Measurements from ENCODE around the gene PPP1R15A. TPM values are rescaled to one million over a fixed set of nuclear protein-coding genes. Genes with fewer than 3 reads are reported as not detected.

The PPP1R15A gene
- 80.5 TPM for polyA plus RNA-seq
- long read RNA-seq, donor 1, transcript PPP1R15A-202 (1 exons, 1,725 nt): minor isoform, 6 of 38 reads
- long read RNA-seq, donor 1, transcript PPP1R15A-201 (3 exons, 2,378 nt): major isoform, 11 of 38 reads
- long read RNA-seq, donor 1, partial matches to known transcripts: 21 of 38 reads
- long read RNA-seq, donor 1, other reads (novel, unspliced or antisense): 0 of 38 reads
- long read RNA-seq, donor 2, transcript PPP1R15A-202 (1 exons, 1,725 nt): major isoform, 7 of 49 reads
- long read RNA-seq, donor 2, partial matches to known transcripts: 41 of 49 reads
- long read RNA-seq, donor 2, other reads (novel, unspliced or antisense): 0 of 49 reads
- long read RNA-seq, donor 3, transcript PPP1R15A-202 (1 exons, 1,725 nt): major isoform, 16 of 120 reads
- long read RNA-seq, donor 3, transcript PPP1R15A-201 (3 exons, 2,378 nt): minor isoform, 12 of 120 reads
- long read RNA-seq, donor 3, partial matches to known transcripts: 92 of 120 reads
- long read RNA-seq, donor 3, other reads (novel, unspliced or antisense): 0 of 120 reads
- long read RNA-seq, donor 4, transcript PPP1R15A-202 (1 exons, 1,725 nt): major isoform, 5 of 12 reads
- long read RNA-seq, donor 4, partial matches to known transcripts: 5 of 12 reads
- long read RNA-seq, donor 4, other reads (novel, unspliced or antisense): 0 of 12 reads
- long read RNA-seq, donor 5, transcript PPP1R15A-201 (3 exons, 2,378 nt): minor isoform, 13 of 41 reads
- long read RNA-seq, donor 5, transcript PPP1R15A-202 (1 exons, 1,725 nt): major isoform, 18 of 41 reads
- long read RNA-seq, donor 5, partial matches to known transcripts: 10 of 41 reads
- long read RNA-seq, donor 5, other reads (novel, unspliced or antisense): 0 of 41 reads
- long read RNA-seq, donor 6, transcript PPP1R15A-201 (3 exons, 2,378 nt): minor isoform, 8 of 76 reads
- long read RNA-seq, donor 6, transcript PPP1R15A-202 (1 exons, 1,725 nt): major isoform, 15 of 76 reads
- long read RNA-seq, donor 6, partial matches to known transcripts: 53 of 76 reads
- long read RNA-seq, donor 6, other reads (novel, unspliced or antisense): 0 of 76 reads
- long read RNA-seq, donor 7, transcript PPP1R15A-201 (3 exons, 2,378 nt): minor isoform, 7 of 55 reads
- long read RNA-seq, donor 7, transcript PPP1R15A-202 (1 exons, 1,725 nt): major isoform, 12 of 55 reads
- long read RNA-seq, donor 7, partial matches to known transcripts: 36 of 55 reads
- long read RNA-seq, donor 7, other reads (novel, unspliced or antisense): 0 of 55 reads
- long read RNA-seq, donor 8, transcript PPP1R15A-201 (3 exons, 2,378 nt): minor isoform, 6 of 76 reads
- long read RNA-seq, donor 8, transcript PPP1R15A-202 (1 exons, 1,725 nt): major isoform, 11 of 76 reads
- long read RNA-seq, donor 8, partial matches to known transcripts: 59 of 76 reads
- long read RNA-seq, donor 8, other reads (novel, unspliced or antisense): 0 of 76 reads
- long read RNA-seq, donor 9, transcript PPP1R15A-202 (1 exons, 1,725 nt): major isoform, 13 of 48 reads
- long read RNA-seq, donor 9, partial matches to known transcripts: 34 of 48 reads
- long read RNA-seq, donor 9, other reads (novel, unspliced or antisense): 0 of 48 reads
- long read RNA-seq, donor 10, transcript PPP1R15A-202 (1 exons, 1,725 nt): major isoform, 12 of 80 reads
- long read RNA-seq, donor 10, transcript PPP1R15A-201 (3 exons, 2,378 nt): minor isoform, 5 of 80 reads
- long read RNA-seq, donor 10, partial matches to known transcripts: 63 of 80 reads
- long read RNA-seq, donor 10, other reads (novel, unspliced or antisense): 0 of 80 reads
- long read RNA-seq, donor 11, transcript PPP1R15A-201 (3 exons, 2,378 nt): major isoform, 6 of 33 reads
- long read RNA-seq, donor 11, partial matches to known transcripts: 23 of 33 reads
- long read RNA-seq, donor 11, other reads (novel, unspliced or antisense): 0 of 33 reads

GRCh38 chr19:48872182-48872883 is at the start of gene PPP1R15A:
Gene PPP1R15A, plus strand, starts transcription at chr19:48872421. Its CDS starts 813 bp downstream, at chr19:48873234.
- DNase-seq: peak; percentile 99
- Histone ChIP-seq H3K36me3 (ENCODE audit: control insufficient read depth, insufficient read depth, low read length) (peaks cover 36% of the 10 kb centered on the region), H3K4me1 (ENCODE audit: control insufficient read depth, insufficient read depth, low read length) (peaks cover 40% of the 10 kb centered on the region), H3K27me3 (ENCODE audit: control insufficient read depth, insufficient read depth, low read length) (no peaks in the 10 kb centered on the region), H3K27ac (ENCODE audit: low read length) (peak within 1 kb of the TSS; percentile 100), H3K4me3 (ENCODE audit: low read length) (peak within 1 kb of the TSS; percentile 97), H3K9me3 (ENCODE audit: control insufficient read depth, low read depth, low read length) (no peaks in the 10 kb centered on the region)
- WGBS (ENCODE audit: insufficient coverage, low lambda C conversion rate): no CpG with 5 or more reads among the region's 53 CpGs

DNA sequence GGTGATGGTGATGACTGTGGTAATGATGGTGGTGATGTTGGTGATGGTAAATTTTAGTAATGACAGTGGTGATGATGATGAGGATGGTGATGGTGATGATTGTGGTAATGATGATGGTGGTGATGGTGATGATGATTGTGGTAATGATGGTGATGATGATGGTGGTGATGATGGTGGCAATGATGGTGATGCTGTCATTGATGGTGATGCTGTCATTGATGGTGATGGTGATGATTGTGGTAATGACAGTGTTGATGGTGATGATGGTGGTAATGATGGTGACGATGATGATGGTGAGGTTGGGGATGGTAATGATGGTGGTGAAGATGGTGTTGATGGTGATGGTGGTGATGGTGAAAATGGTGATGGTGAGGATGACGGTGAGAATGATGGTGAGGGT is 49.7 kb upstream of the PPP1R15A start:
- DNase-seq: no peak
- 100% methylated on average over 2 of the region's 2 CpGs for WGBS (ENCODE audit: insufficient coverage, low lambda C conversion rate)

DNA sequence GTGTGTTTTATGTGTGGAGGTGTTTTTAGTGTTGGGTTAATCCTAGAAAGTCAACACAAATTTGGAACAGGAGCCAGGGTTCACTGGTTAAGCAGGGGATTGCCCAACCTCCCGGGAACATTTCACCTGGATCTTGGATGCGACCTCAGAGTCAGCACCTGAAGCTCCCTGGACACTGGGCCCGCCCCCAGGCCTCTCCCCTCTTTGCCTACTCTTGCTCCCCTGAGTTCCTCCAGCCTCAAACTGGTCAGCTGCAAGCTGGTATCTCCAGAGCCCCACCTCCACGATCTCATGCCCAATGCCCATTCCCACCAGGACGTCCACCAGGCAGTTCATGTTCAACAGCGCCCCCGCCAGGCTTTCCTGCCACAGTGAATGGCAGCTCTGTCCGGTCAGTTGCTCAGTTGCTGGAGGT is 45.6 kb upstream of the PPP1R15A start:
- Histone ChIP-seq H3K27me3 (ENCODE audit: control insufficient read depth, insufficient read depth, low read length) (no peaks in the 10 kb centered on the region), H3K9me3 (ENCODE audit: control insufficient read depth, low read depth, low read length) (peaks cover 7% of the 10 kb centered on the region), H3K4me3 (ENCODE audit: low read length) (no peak overlapping the region), H3K4me1 (ENCODE audit: control insufficient read depth, insufficient read depth, low read length) (peaks cover 10% of the 10 kb centered on the region), H3K27ac (ENCODE audit: low read length) (no peak overlapping the region), H3K36me3 (ENCODE audit: control insufficient read depth, insufficient read depth, low read length) (peaks cover 21% of the 10 kb centered on the region)
- DNase-seq: no peak
- no CpG with 5 or more reads among the region's 8 CpGs for WGBS (ENCODE audit: insufficient coverage, low lambda C conversion rate)

More for the DNA sequence above, 49.7 kb upstream of the PPP1R15A start:
- H3K36me3 ChIP-seq (ENCODE audit: control insufficient read depth, insufficient read depth, low read length): no peaks in the 10 kb centered on the region
- H3K27ac ChIP-seq (ENCODE audit: low read length): no peak overlapping the region
- H3K4me1 ChIP-seq (ENCODE audit: control insufficient read depth, insufficient read depth, low read length): peaks cover 2% of the 10 kb centered on the region
- no peaks in the 10 kb centered on the region for H3K27me3 ChIP-seq (ENCODE audit: control insufficient read depth, insufficient read depth, low read length)
- H3K4me3 ChIP-seq (ENCODE audit: low read length): no peak overlapping the region
- peaks cover 7% of the 10 kb centered on the region for H3K9me3 ChIP-seq (ENCODE audit: control insufficient read depth, low read depth, low read length)

- 33% methylated on average over 3 of the region's 9 CpGs for WGBS (ENCODE audit: insufficient coverage, low lambda C conversion rate)
- H3K36me3 ChIP-seq (ENCODE audit: control insufficient read depth, insufficient read depth, low read length): peaks cover 34% of the 10 kb centered on the region
- no peak for DNase-seq
- H3K4me3 ChIP-seq (ENCODE audit: low read length): no peak overlapping the region
- no peak overlapping the region for H3K27ac ChIP-seq (ENCODE audit: low read length)
- H3K9me3 ChIP-seq (ENCODE audit: control insufficient read depth, low read depth, low read length): no peaks in the 10 kb centered on the region
- H3K27me3 ChIP-seq (ENCODE audit: control insufficient read depth, insufficient read depth, low read length): no peaks in the 10 kb centered on the region
- H3K4me1 ChIP-seq (ENCODE audit: control insufficient read depth, insufficient read depth, low read length): peaks cover 10% of the 10 kb centered on the region
These were observed 42.1 kb upstream of the PPP1R15A start for GRCh38 chr19:48830088-48830487.

DNA sequence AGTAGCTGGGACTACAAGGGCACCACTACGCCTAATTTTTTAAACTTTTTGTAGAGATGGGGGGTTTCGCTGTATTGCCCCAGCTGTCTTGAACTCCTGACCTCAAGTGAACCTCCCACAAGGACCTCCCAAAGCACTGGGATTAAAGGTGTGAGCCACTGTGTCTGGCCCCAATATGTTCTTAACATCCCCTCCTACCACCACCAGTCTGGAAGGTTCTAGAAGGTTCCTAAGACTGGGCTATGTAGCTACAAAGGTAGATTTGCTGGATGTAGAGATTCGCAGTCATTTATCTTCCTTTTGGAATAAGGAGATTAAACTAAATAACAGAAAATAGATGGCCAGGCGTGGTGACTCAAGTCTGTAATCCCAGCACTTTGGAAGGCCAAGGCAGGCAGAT is 41.3 kb upstream of the PPP1R15A start:
- peaks cover 34% of the 10 kb centered on the region for H3K36me3 ChIP-seq (ENCODE audit: control insufficient read depth, insufficient read depth, low read length)
- H3K27me3 ChIP-seq (ENCODE audit: control insufficient read depth, insufficient read depth, low read length): no peaks in the 10 kb centered on the region
- WGBS (ENCODE audit: insufficient coverage, low lambda C conversion rate): no CpG with 5 or more reads among the region's 4 CpGs
- H3K4me3 ChIP-seq (ENCODE audit: low read length): no peak overlapping the region
- H3K9me3 ChIP-seq (ENCODE audit: control insufficient read depth, low read depth, low read length): no peaks in the 10 kb centered on the region
- no peak for DNase-seq
- H3K4me1 ChIP-seq (ENCODE audit: control insufficient read depth, insufficient read depth, low read length): peaks cover 11% of the 10 kb centered on the region
- no peak overlapping the region for H3K27ac ChIP-seq (ENCODE audit: low read length)

- WGBS (ENCODE audit: insufficient coverage, low lambda C conversion rate): no CpG with 5 or more reads among the region's 5 CpGs
- peaks cover 34% of the 10 kb centered on the region for H3K36me3 ChIP-seq (ENCODE audit: control insufficient read depth, insufficient read depth, low read length)
- H3K4me1 ChIP-seq (ENCODE audit: control insufficient read depth, insufficient read depth, low read length): peaks cover 17% of the 10 kb centered on the region
- H3K27me3 ChIP-seq (ENCODE audit: control insufficient read depth, insufficient read depth, low read length): no peaks in the 10 kb centered on the region
- no peak overlapping the region for H3K4me3 ChIP-seq (ENCODE audit: low read length)
- H3K27ac ChIP-seq (ENCODE audit: low read length): no peak overlapping the region
- H3K9me3 ChIP-seq (ENCODE audit: control insufficient read depth, low read depth, low read length): peaks cover 6% of the 10 kb centered on the region
- no peak for DNase-seq
These were observed 39.2 kb upstream of the PPP1R15A start for GRCh38 chr19:48833049-48833448.

DNA sequence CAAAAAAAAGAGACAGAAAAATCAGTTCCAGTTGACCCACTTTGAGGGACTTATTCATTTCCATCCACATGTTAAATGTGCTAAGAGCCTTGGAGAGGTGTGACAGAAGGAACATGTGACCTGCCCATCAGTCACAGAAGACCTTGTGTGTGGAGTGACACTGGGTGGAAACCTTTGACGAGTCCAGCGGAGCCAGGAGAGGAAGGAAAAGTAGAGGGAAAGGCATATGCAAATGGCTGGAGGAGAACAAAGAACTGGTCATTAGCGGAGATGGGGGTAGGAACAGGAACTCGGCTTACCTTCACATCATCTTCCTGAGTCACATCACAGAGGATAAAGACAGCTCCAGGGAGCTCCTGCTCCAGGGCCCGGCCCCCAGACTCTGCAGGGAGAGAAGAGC is 38.2 kb upstream of the PPP1R15A start:
- H3K4me3 ChIP-seq (ENCODE audit: low read length): no peak overlapping the region
- DNase-seq: no peak
- H3K36me3 ChIP-seq (ENCODE audit: control insufficient read depth, insufficient read depth, low read length): peaks cover 30% of the 10 kb centered on the region
- peaks cover 17% of the 10 kb centered on the region for H3K4me1 ChIP-seq (ENCODE audit: control insufficient read depth, insufficient read depth, low read length)
- peaks cover 6% of the 10 kb centered on the region for H3K9me3 ChIP-seq (ENCODE audit: control insufficient read depth, low read depth, low read length)
- no peak overlapping the region for H3K27ac ChIP-seq (ENCODE audit: low read length)
- WGBS (ENCODE audit: insufficient coverage, low lambda C conversion rate): 80% methylated on average over 1 of the region's 5 CpGs
- H3K27me3 ChIP-seq (ENCODE audit: control insufficient read depth, insufficient read depth, low read length): no peaks in the 10 kb centered on the region

DNA sequence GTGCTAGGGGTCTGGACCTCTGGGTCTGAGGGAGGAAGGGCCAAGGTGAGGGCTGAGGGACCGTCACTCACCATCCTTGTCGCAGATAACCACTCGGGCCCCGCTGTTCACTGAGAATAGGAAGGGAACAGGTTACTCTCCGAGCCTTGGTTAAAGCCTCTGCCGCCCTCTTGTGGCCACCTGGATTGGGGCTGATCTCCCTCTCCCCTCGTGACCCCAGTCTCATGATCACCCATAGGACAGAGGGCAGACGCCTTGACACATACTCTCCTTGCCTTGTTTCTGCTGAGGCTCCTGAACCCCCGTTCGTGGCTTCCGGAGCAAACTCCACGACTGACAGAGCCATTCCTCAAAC is 36.5 kb upstream of the PPP1R15A start:
- DNase-seq: peak; percentile 97
- Histone ChIP-seq H3K27ac (ENCODE audit: low read length) (peak overlapping the region; percentile 96), H3K4me3 (ENCODE audit: low read length) (peak overlapping the region; percentile 67), H3K36me3 (ENCODE audit: control insufficient read depth, insufficient read depth, low read length) (peaks cover 24% of the 10 kb centered on the region), H3K27me3 (ENCODE audit: control insufficient read depth, insufficient read depth, low read length) (no peaks in the 10 kb centered on the region), H3K4me1 (ENCODE audit: control insufficient read depth, insufficient read depth, low read length) (peaks cover 9% of the 10 kb centered on the region), H3K9me3 (ENCODE audit: control insufficient read depth, low read depth, low read length) (peaks cover 6% of the 10 kb centered on the region)
- no CpG with 5 or more reads among the region's 12 CpGs for WGBS (ENCODE audit: insufficient coverage, low lambda C conversion rate)

All from large intestine (tissue), 12 donors.